HepG2 (cell line): ENCODE results near the gene MAPK4. TPM values are rescaled to one million over a fixed set of nuclear protein-coding genes. Genes with fewer than 3 reads are reported as not detected.
A peak's percentile ranks its signal among the peaks of the same experiment; 100 is the strongest.

Experiments
- ATAC-seq: fragments of 200-7000 bp; cut with Tn5 transposase; 3 replicates; pipeline ENCODE4 v1.9.1; 2020; ENCODE audit warnings: mild to moderate bottlenecking, moderate library complexity
- BruUV-seq: library from RNA; stranded (reverse); fragments of 400-500 nt; replicated peaks from 2 replicates; lab custom pipeline; 2021; lab: Mats Ljungman, UMichigan
- CTCF ChIA-PET: fragments of 300-600 bp; formaldehyde crosslinking; extraction: SDS; loops from one replicate; lab custom pipeline; 2021; ENCODE audit warnings: low total read pairs, inconsistent platforms, low intra/inter-chr PET ratio; lab: Yijun Ruan, JAX
- POLR2A ChIA-PET: fragments of 350-600 bp; sonication (Branson Sonifier 250); formaldehyde crosslinking; loops from one replicate; lab custom pipeline; 2020; ENCODE audit warnings: antibody characterized with exemption, inconsistent platforms; lab: Yijun Ruan, JAX
- DNase-seq: peaks from one replicate; pipeline ENCODE4 v3.0.0-alpha.2; 2015; ENCODE audit warnings: low spot score
- FAIRE-seq: peaks from 3 replicates; lab custom pipeline; 2011; peaks lifted over from hg19 to GRCh38; lab: Jason Lieb, UNC
- H2AFZ ChIP-seq: one replicate; pipeline ENCODE4 v1.6.1; 2011; ENCODE audit warnings: low read length, inconsistent platforms
- H3K27ac ChIP-seq: fragments of 300-600 bp; 3 replicates; pipeline ENCODE4 v1.8.0; 2011; ENCODE audit warnings: mixed run types, mild to moderate bottlenecking, mixed read lengths, low read length, inconsistent platforms; ENCODE audit not compliant: insufficient read depth; ENCODE audit errors: extremely low read length
- H3K27me3 ChIP-seq, 2 experiments: fragments of 200-600 bp in 1 of 2; 2 replicates in 1 of 2; 3 replicates in 1 of 2; pipeline versions ENCODE4 v1.6.0 to v1.8.0; 2011; ENCODE audit warnings: low read length in 2 of 2, mild to moderate bottlenecking in 2 of 2, moderate library complexity in 2 of 2, inconsistent platforms in 1 of 2; ENCODE audit not compliant: insufficient read depth in 2 of 2, control insufficient read depth in 1 of 2
- H3K36me3 ChIP-seq, 2 experiments: fragments of 200-600 bp in 1 of 2; replicated peaks in 1 of 2; 2 replicates in 1 of 2; 3 replicates in 1 of 2; pipeline versions ENCODE4 v1.5.1 to v1.8.0; 2011; ENCODE audit warnings: low read length in 2 of 2, inconsistent platforms in 1 of 2; ENCODE audit not compliant: insufficient read depth in 2 of 2, control insufficient read depth in 1 of 2
- H3K4me1 ChIP-seq: 2 replicates; pipeline ENCODE4 v1.5.1; 2012; ENCODE audit warnings: low read length, inconsistent platforms; ENCODE audit not compliant: insufficient read depth
- H3K4me2 ChIP-seq: 2 replicates; pipeline ENCODE4 v1.6.0; 2011; ENCODE audit warnings: low read depth, low read length, inconsistent platforms
- H3K4me3 ChIP-seq, 3 experiments: fragments of 200-600 bp in 1 of 3; sonication (generic), shearing (Covaris generic) in 1 of 3; replicated peaks in 1 of 3; 2 replicates each; pipeline ENCODE4 v1.5.1; 2011 to 2016; ENCODE audit warnings: low read length in 3 of 3, inconsistent platforms in 2 of 3, low read depth in 2 of 3, mild to moderate bottlenecking in 2 of 3, control low read depth in 1 of 3, mixed read lengths in 1 of 3; ENCODE audit not compliant: insufficient read depth in 1 of 3
- H3K79me2 ChIP-seq: one replicate; pipeline ENCODE4 v1.6.1; 2011; ENCODE audit warnings: low read length, inconsistent platforms; ENCODE audit not compliant: insufficient read depth
- H3K9ac ChIP-seq: 2 replicates; pipeline ENCODE4 v1.6.0; 2011; ENCODE audit warnings: mild to moderate bottlenecking, low read depth, low read length, inconsistent platforms; ENCODE audit not compliant: insufficient read depth
- H3K9me3 ChIP-seq: 2 replicates; pipeline ENCODE4 v1.5.1; 2012; ENCODE audit warnings: mild to moderate bottlenecking, low read length
- H4K20me1 ChIP-seq: 2 replicates; pipeline ENCODE4 v1.6.0; 2011; ENCODE audit warnings: inconsistent platforms, mild to moderate bottlenecking, low read length, moderate library complexity; ENCODE audit not compliant: insufficient read depth
- EED ChIP-seq: sonication (generic); formaldehyde crosslinking; IDR thresholded peaks from 2 replicates; pipeline ENCODE4 v1.5.0; 2020; ENCODE audit warnings: mild to moderate bottlenecking, missing genetic modification reagents
- EZH2 ChIP-seq: conservative IDR thresholded peaks from 2 replicates; pipeline ENCODE4 v1.6.1; 2012; ENCODE audit warnings: mild to moderate bottlenecking, low read depth, low read length, moderate library complexity
- HNF4A ChIP-seq: sonication (generic); formaldehyde crosslinking; IDR thresholded peaks from 2 replicates; pipeline ENCODE4 v1.4.0; 2020; ENCODE audit warnings: missing genetic modification reagents
- SKI ChIP-seq: fragments of 450-650 bp; IDR thresholded peaks from one replicate; pipeline ENCODE4 v1.6.1; 2018; ENCODE audit warnings: mild to moderate bottlenecking; ENCODE audit not compliant: partially characterized antibody
- ZKSCAN1 ChIP-seq: fragments of 150-350 bp; IDR thresholded peaks from 2 replicates; pipeline ENCODE4 v1.6.1; 2014; ENCODE audit warnings: low read length
- ZNF687 ChIP-seq: sonication (generic); formaldehyde crosslinking; IDR thresholded peaks from 2 replicates; pipeline ENCODE4 v1.5.1; 2020; ENCODE audit warnings: mild to moderate bottlenecking, missing genetic modification reagents, moderate library complexity
- WGBS: methylation state at CpG from one replicate; pipeline ENCODE4 v1.1.6; 2017; ENCODE audit warnings: low lambda C conversion rate; 5-methylcytosine and 5-hydroxymethylcytosine counted together
- in situ Hi-C: cut with HindIII; loops from 2 replicates; pipeline ENCODE4 v1.10.0; 2017; ENCODE audit warnings: low pct_unique_long_range_greater_than_20kb; ENCODE audit not compliant: extremely low pct_ligation_motif_present
- intact Hi-C: fragments of 100-400 bp; cut with micrococcal nuclease; formaldehyde crosslinking; loops from one replicate; pipeline ENCODE4 v1.10.0; 2022; ENCODE audit not compliant: unreplicated experiment
- polyA plus RNA-seq, 8 experiments: library from polyadenylated mRNA; depleted of rRNA in 3 of 8; stranded (reverse) in 7 of 8; unstranded in 1 of 8; fragments of >200 nt; fragmentation: Illumina TruSeq in 4 of 8; extraction: Trizol in 4 of 8; gene quantifications; 2 replicates each; pipeline versions ENCODE4 v1.2.1 to v1.2.3, GENCODE V29; 2011 to 2016; ENCODE audit warnings: low read depth in 4 of 8, missing spikeins in 1 of 8, mixed read lengths in 1 of 8; ENCODE audit not compliant: insufficient read depth in 1 of 8
- total RNA-seq, 5 experiments: library from RNA; depleted of rRNA; stranded (reverse); fragments of >200 nt; fragmentation: Illumina TruSeq; extraction: Trizol; gene quantifications; 2 replicates each; pipeline ENCODE4 v1.2.3, GENCODE V29; 2016; ENCODE audit warnings: low read depth in 1 of 5

The MAPK4 gene
- total and polyA plus RNA-seq, 2 of the 13 experiments (the other 11 are each of a cell fraction or from before 2014, with no cell fraction given): not detected

DNA sequence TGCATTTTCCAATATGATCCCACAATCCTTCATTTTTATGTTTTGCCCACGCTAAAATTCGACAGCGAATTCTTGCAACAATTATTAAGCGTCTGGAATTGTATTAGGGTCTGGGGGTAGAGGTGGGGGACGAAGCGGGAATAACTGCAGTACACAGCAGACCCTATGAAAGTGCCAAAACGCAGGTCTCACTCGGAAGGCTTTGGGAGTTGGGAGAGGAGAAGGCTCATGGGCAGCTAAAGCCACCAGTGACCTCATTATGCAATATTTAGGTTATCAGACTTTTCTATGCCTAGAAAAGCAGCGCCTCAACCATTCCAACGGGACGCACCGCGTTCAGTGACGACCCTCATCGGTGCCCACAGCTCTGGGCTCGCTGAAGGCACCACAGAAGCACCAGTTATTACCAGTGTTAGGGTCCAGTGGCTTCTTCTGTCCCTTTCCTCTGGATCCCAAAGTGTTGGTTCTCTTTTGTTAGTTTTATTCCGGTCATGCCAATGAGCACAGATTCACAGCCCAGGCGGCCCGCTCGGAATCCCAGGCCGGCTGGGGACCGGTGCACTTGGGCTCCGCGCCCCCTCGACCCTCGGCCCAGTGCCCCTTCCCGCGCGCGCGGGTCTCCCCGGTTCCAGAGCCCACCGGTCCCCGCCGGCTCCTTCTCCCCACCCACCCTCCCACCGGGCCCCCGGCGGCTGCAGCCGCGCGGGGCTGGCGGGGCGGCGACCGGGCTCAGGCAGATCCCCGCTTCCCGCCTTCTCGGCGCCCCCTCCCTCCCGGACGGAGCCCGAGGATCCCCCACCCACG lies 737 bp upstream of the MAPK4 start:
- FAIRE-seq (no peak), ATAC-seq (peak; percentile 39), DNase-seq (no peak)
- no TSS peak for BruUV-seq
- TF ChIP-seq EZH2: peak; percentile 80; the same call in 1 of the 2 replicates
- TF ChIP-seq HNF4A: no peak
- peak overlapping the region; percentile 53 for H3K4me2 ChIP-seq
- peaks cover 11% of the 10 kb centered on the region for H3K4me1 ChIP-seq
- no peaks in the 10 kb centered on the region for H3K79me2 ChIP-seq
- H3K4me3 ChIP-seq: peak overlapping the region; percentile 21 to 57 (median 27); a peak in 4 of 6 replicates
- ChIA-PET POLR2A (no interaction called here), CTCF (no interaction called here)
- H2AFZ ChIP-seq: no peak overlapping the region
- peaks cover 11% of the 10 kb centered on the region; the same call in 1 of the 2 replicates for H3K9me3 ChIP-seq
- H4K20me1 ChIP-seq: no peaks in the 10 kb centered on the region
- 35% methylated on average over 16 of the region's 53 CpGs for WGBS
- no peaks in the 10 kb centered on the region for H3K36me3 ChIP-seq
- intact Hi-C loops (no loop called here), in situ Hi-C loops (no loop called here)
- H3K27ac ChIP-seq: no peak overlapping the region
- H3K9ac ChIP-seq: no peak overlapping the region
- peaks cover 6 to 57% of the 10 kb centered on the region in 2 experiments for H3K27me3 ChIP-seq

- TF ChIP-seq SKI (no peak), EED (peak; percentile 23; the same call in 1 of the 2 replicates), ZNF687 (0 out of 2 replicates have a peak, but pooled peaks have one; percentile 24), ZKSCAN1 (0 out of 2 replicates have a peak, but pooled peaks have one; percentile 38)
- intact Hi-C loops (no loop called here), in situ Hi-C loops (no loop called here)
- Histone ChIP-seq H3K79me2 (no peaks in the 10 kb centered on the region), H3K9me3 (0 out of 2 replicates have a peak, but pooled peaks cover under 1% of the 10 kb centered on the region), H3K27me3 (peaks cover 6 to 65% of the 10 kb centered on the region in 2 experiments), H3K4me2 (peak overlapping the region; percentile 74), H3K36me3 (no peaks in the 10 kb centered on the region), H4K20me1 (no peaks in the 10 kb centered on the region; the same call in 1 of the 2 replicates), H3K4me3 (peak overlapping the region; percentile 52 to 71 (median 54); a peak in 5 of 6 replicates), H2AFZ (no peak overlapping the region), H3K9ac (no peak overlapping the region), H3K4me1 (peaks cover 11% of the 10 kb centered on the region), H3K27ac (no peak overlapping the region)
- BruUV-seq: no TSS peak
- FAIRE-seq (no peak), DNase-seq (no peak), ATAC-seq (peak; percentile 30)
- ChIA-PET CTCF (no interaction called here), POLR2A (no interaction called here)
- WGBS: 23% methylated on average over 19 of the region's 49 CpGs
Measured at GRCh38 chr18:50560681-50561629, 1.1 kb downstream of the MAPK4 start.
